GM19035 (cell line): ENCODE data around the gene BCLAF1.
A peak's percentile ranks its signal among the peaks of the same experiment; 100 is the strongest.
"Not testable (repeated sequence)": the region's sequence is repeated elsewhere in the genome, so short reads cannot be mapped to it uniquely, and the experiment has no call there.

Experiments
- ATAC-seq: cut with Tn5 transposase; IDR thresholded peaks from one replicate; pipeline ENCODE4 v1.9.1; 2021; ENCODE audit not compliant: unreplicated experiment

BCLAF1 gene

GRCh38 chr6:136312975-136313374 lies 23.3 kb upstream of the BCLAF1 start:
- no peak for ATAC-seq

- ATAC-seq, result no peak
Observed at GRCh38 chr6:136309729-136310311, 20.2 kb upstream of the BCLAF1 start.

GRCh38 chr6:136309171-136309570 lies 19.5 kb upstream of the BCLAF1 start:
- no peak for ATAC-seq

GRCh38 chr6:136308469-136308868 lies 18.8 kb upstream of the BCLAF1 start:
- not testable (repeated sequence) for ATAC-seq

- ATAC-seq, result no peak
Observed at GRCh38 chr6:136307351-136307750, 17.7 kb upstream of the BCLAF1 start.

GRCh38 chr6:136306466-136306865 lies 16.8 kb upstream of the BCLAF1 start:
- no peak for ATAC-seq

GRCh38 chr6:136304410-136304809 lies 14.8 kb upstream of the BCLAF1 start:
- no peak for ATAC-seq

- no peak for ATAC-seq
Observed at GRCh38 chr6:136303516-136303915, 13.9 kb upstream of the BCLAF1 start.

- no peak for ATAC-seq
Observed at GRCh38 chr6:136294621-136295020, 5.0 kb upstream of the BCLAF1 start.

GRCh38 chr6:136290410-136291010 lies 864 bp upstream of the BCLAF1 start:
- ATAC-seq, result peak; percentile 25

- peak; percentile 54 for ATAC-seq
Observed at GRCh38 chr6:136289327-136289578, 393 bp downstream of the BCLAF1 start.

GRCh38 chr6:136288566-136289326 lies 900 bp downstream of the BCLAF1 start:
- ATAC-seq, result peak; percentile 44

GRCh38 chr6:136284909-136285308 lies 4.7 kb downstream of the BCLAF1 start:
- ATAC-seq, result no peak

- no peak for ATAC-seq
Observed at GRCh38 chr6:136282906-136283305, 6.7 kb downstream of the BCLAF1 start.

GRCh38 chr6:136280032-136280609 lies 9.5 kb downstream of the BCLAF1 start:
- ATAC-seq, result no peak

- ATAC-seq, result no peak
Observed at GRCh38 chr6:136274062-136274461, 15.6 kb downstream of the BCLAF1 start.

- no peak for ATAC-seq
Observed at GRCh38 chr6:136265101-136265500, 24.5 kb downstream of the BCLAF1 start.

GRCh38 chr6:136262940-136263339 lies 26.7 kb downstream of the BCLAF1 start:
- ATAC-seq, result no peak

- no peak for ATAC-seq
Observed at GRCh38 chr6:136254851-136255466, 34.7 kb downstream of the BCLAF1 start.

- ATAC-seq, result no peak
Observed at GRCh38 chr6:136253734-136254133, 35.9 kb downstream of the BCLAF1 start.

- no peak for ATAC-seq
Observed at GRCh38 chr6:136252441-136252840, 37.2 kb downstream of the BCLAF1 start.

GRCh38 chr6:136251394-136251793 lies 38.3 kb downstream of the BCLAF1 start:
- ATAC-seq, result no peak
